Measurements from ENCODE around the gene SLC7A6OS.
A peak's percentile ranks its signal among the peaks of the same experiment; 100 is the strongest.

The SLC7A6OS gene

GRCh38 chr16:68282064-68282452 is 28.7 kb downstream of the SLC7A6OS start:
- no peak overlapping the region for H3K4me3 ChIP-seq (ENCODE audit: low read length)
- H3K4me2 ChIP-seq (ENCODE audit: low read depth, low read length): peak overlapping the region; percentile 98

GRCh38 chr16:68281368-68282063 is 29.2 kb downstream of the SLC7A6OS start:
- no peaks in the 10 kb centered on the region for H3K36me3 ChIP-seq (replicated peaks; ENCODE audit: insufficient read depth, low read length)
- H3K4me3 ChIP-seq (ENCODE audit: low read length): no peak overlapping the region
- peak overlapping the region; percentile 94; the same call in 1 of the 2 replicates for H3K27ac ChIP-seq (ENCODE audit: low read length)
- TF ChIP-seq CTCF (IDR thresholded peaks at IDR 0.05; ENCODE audit: low read length) (no peak), EZH2 (optimal IDR thresholded peaks at IDR 0.05; ENCODE audit: low read depth, low read length) (no peak), EZH2phosphoT487 (IDR thresholded peaks at IDR 0.05; ENCODE audit: low read length) (no peak)
- H4K20me1 ChIP-seq (ENCODE audit: insufficient read depth, low read length): no peaks in the 10 kb centered on the region
- no peaks in the 10 kb centered on the region for H3K27me3 ChIP-seq (replicated peaks; ENCODE audit: insufficient read depth, low read length)
- peaks cover 55% of the 10 kb centered on the region for H3F3A ChIP-seq (ENCODE audit: insufficient read depth, low read length)
- H3K4me1 ChIP-seq (ENCODE audit: low read length): peaks cover 65% of the 10 kb centered on the region
- no peak overlapping the region for H3K9ac ChIP-seq (ENCODE audit: low read length)
- H3K79me2 ChIP-seq (ENCODE audit: low read length): peaks cover 69% of the 10 kb centered on the region
- peak overlapping the region; percentile 98; the same call in 1 of the 2 replicates for H3K4me2 ChIP-seq (ENCODE audit: low read depth, low read length)
- no peak overlapping the region for H2AFZ ChIP-seq (ENCODE audit: low read length)
- H3K9me3 ChIP-seq (replicated peaks; ENCODE audit: insufficient read depth, low read length): no peaks in the 10 kb centered on the region
- DNase-seq: no peak
- no peaks in the 10 kb centered on the region for H3K9me2 ChIP-seq (replicated peaks; ENCODE audit: insufficient read depth, low read length)

More at GRCh38 chr16:68282064-68282452, 28.7 kb downstream of the SLC7A6OS start:
- H3K9me2 ChIP-seq (replicated peaks; ENCODE audit: insufficient read depth, low read length): no peaks in the 10 kb centered on the region
- DNase-seq: no peak
- no peaks in the 10 kb centered on the region for H3K36me3 ChIP-seq (replicated peaks; ENCODE audit: insufficient read depth, low read length)
- no peak overlapping the region for H2AFZ ChIP-seq (ENCODE audit: low read length)
- H3K27ac ChIP-seq (ENCODE audit: low read length): peak overlapping the region; percentile 94; the same call in 1 of the 2 replicates
- TF ChIP-seq CTCF (IDR thresholded peaks at IDR 0.05; ENCODE audit: low read length): no peak
- TF ChIP-seq EZH2phosphoT487 (IDR thresholded peaks at IDR 0.05; ENCODE audit: low read length): no peak
- TF ChIP-seq EZH2 (optimal IDR thresholded peaks at IDR 0.05; ENCODE audit: low read depth, low read length): no peak
- H3K79me2 ChIP-seq (ENCODE audit: low read length): peaks cover 69% of the 10 kb centered on the region
- H3F3A ChIP-seq (ENCODE audit: insufficient read depth, low read length): peaks cover 52% of the 10 kb centered on the region
- peaks cover 64% of the 10 kb centered on the region for H3K4me1 ChIP-seq (ENCODE audit: low read length)
- no peaks in the 10 kb centered on the region for H4K20me1 ChIP-seq (ENCODE audit: insufficient read depth, low read length)
- no peaks in the 10 kb centered on the region for H3K27me3 ChIP-seq (replicated peaks; ENCODE audit: insufficient read depth, low read length)
- no peaks in the 10 kb centered on the region for H3K9me3 ChIP-seq (replicated peaks; ENCODE audit: insufficient read depth, low read length)
- H3K9ac ChIP-seq (ENCODE audit: low read length): no peak overlapping the region

GRCh38 chr16:68279726-68280558 is 30.8 kb downstream of the SLC7A6OS start:
- Histone ChIP-seq H3K79me2 (ENCODE audit: low read length) (peaks cover 65% of the 10 kb centered on the region), H3K27me3 (replicated peaks; ENCODE audit: insufficient read depth, low read length) (no peaks in the 10 kb centered on the region), H3K36me3 (replicated peaks; ENCODE audit: insufficient read depth, low read length) (no peaks in the 10 kb centered on the region), H3F3A (ENCODE audit: insufficient read depth, low read length) (peaks cover 55% of the 10 kb centered on the region), H3K4me3 (ENCODE audit: low read length) (no peak overlapping the region), H3K4me2 (ENCODE audit: low read depth, low read length) (no peak overlapping the region), H3K9ac (ENCODE audit: low read length) (no peak overlapping the region), H3K9me2 (replicated peaks; ENCODE audit: insufficient read depth, low read length) (no peaks in the 10 kb centered on the region), H2AFZ (ENCODE audit: low read length) (no peak overlapping the region), H3K4me1 (ENCODE audit: low read length) (peaks cover 61% of the 10 kb centered on the region), H4K20me1 (ENCODE audit: insufficient read depth, low read length) (no peaks in the 10 kb centered on the region), H3K9me3 (replicated peaks; ENCODE audit: insufficient read depth, low read length) (no peaks in the 10 kb centered on the region), H3K27ac (ENCODE audit: low read length) (no peak overlapping the region)
- TF ChIP-seq CTCF (IDR thresholded peaks at IDR 0.05; ENCODE audit: low read length) (no peak), EZH2 (optimal IDR thresholded peaks at IDR 0.05; ENCODE audit: low read depth, low read length) (no peak), EZH2phosphoT487 (IDR thresholded peaks at IDR 0.05; ENCODE audit: low read length) (no peak)
- DNase-seq: no peak

All from MM.1S (cell line).